Ishikawa (cell line): ENCODE measurements around the gene USHBP1.

Source experiments
- CEBPB ChIP-seq: IDR thresholded peaks from 2 replicates; pipeline ENCODE4 v1.6.1; 2012
- CREB1 ChIP-seq: IDR thresholded peaks from 2 replicates; pipeline ENCODE4 v1.6.1; 2012; ENCODE audit warnings: low read depth
- EGR1 ChIP-seq: IDR thresholded peaks from 2 replicates; pipeline ENCODE4 v1.6.1; 2012
- EP300 ChIP-seq: IDR thresholded peaks from 2 replicates; pipeline ENCODE4 v1.6.1; 2012; ENCODE audit warnings: borderline replicate concordance
- FOXM1 ChIP-seq: IDR thresholded peaks from 2 replicates; pipeline ENCODE4 v1.6.1; 2012; ENCODE audit warnings: low read depth, borderline replicate concordance
- MAX ChIP-seq: IDR thresholded peaks from 2 replicates; pipeline ENCODE4 v1.6.1; 2012
- NFIC ChIP-seq: IDR thresholded peaks from 2 replicates; pipeline ENCODE4 v1.6.1; 2012
- RAD21 ChIP-seq: IDR thresholded peaks from 2 replicates; pipeline ENCODE4 v1.6.1; 2012; ENCODE audit warnings: low read depth
- TAF1 ChIP-seq: IDR thresholded peaks from 2 replicates; pipeline ENCODE4 v1.6.1; 2012; ENCODE audit warnings: low read depth, mild to moderate bottlenecking
- TCF12 ChIP-seq: IDR thresholded peaks from 2 replicates; pipeline ENCODE4 v1.6.1; 2012; ENCODE audit warnings: low read depth
- TEAD4 ChIP-seq: IDR thresholded peaks from 2 replicates; pipeline ENCODE4 v1.6.1; 2012
- USF1 ChIP-seq: IDR thresholded peaks from 2 replicates; pipeline ENCODE4 v1.6.1; 2012
- YY1 ChIP-seq: IDR thresholded peaks from 2 replicates; pipeline ENCODE4 v1.6.1; 2012; ENCODE audit warnings: low read depth
- ZBTB7A ChIP-seq: IDR thresholded peaks from 2 replicates; pipeline ENCODE4 v1.6.1; 2012; ENCODE audit warnings: low read depth
- TF ChIP-seq, protein P1 (sequence below): IDR thresholded peaks from 2 replicates; pipeline ENCODE4 v1.6.1; 2012; ENCODE audit warnings: low read depth, mild to moderate bottlenecking

USHBP1 gene

DNA sequence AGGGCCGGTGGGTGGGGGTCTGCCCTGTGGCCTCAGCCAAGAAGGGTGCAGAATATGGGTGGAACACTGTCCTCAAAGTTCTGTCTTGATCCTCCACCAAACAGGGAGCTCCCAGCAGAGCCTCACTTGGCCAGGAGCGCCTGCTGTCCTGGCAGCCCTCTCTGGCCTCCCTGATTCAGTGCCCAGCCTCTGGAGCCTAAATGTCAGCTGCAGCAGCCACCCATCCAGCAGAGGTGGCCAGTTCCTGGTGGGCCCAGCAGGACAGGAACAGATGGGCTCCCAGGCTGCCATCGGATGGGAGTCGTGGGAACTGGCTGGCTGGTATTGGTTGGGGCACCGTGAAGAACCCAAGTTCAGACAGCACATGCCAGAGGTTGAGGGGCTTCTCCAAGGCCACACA is 51.2 kb downstream of the USHBP1 start:
- TF ChIP-seq ZBTB7A (no peak), NFIC (no peak), TEAD4 (no peak), EP300 (no peak), CREB1 (no peak), USF1 (no peak)

- TF ChIP-seq TAF1 (no peak), YY1 (no peak), RAD21 (no peak), FOXM1 (no peak)
Measured at GRCh38 chr19:17211547-17212446, 52.7 kb downstream of the USHBP1 start.

GRCh38 chr19:17210296-17210695 is 54.2 kb downstream of the USHBP1 start:
- no peak for TF ChIP-seq MAX
- no peak for TF ChIP-seq USF1
- no peak for TF ChIP-seq EGR1
- no peak for TF ChIP-seq RAD21
- no peak for TF ChIP-seq CEBPB
- no peak for TF ChIP-seq TAF1
- TF ChIP-seq EP300, result no peak
- TF ChIP-seq CREB1, result no peak
- TF ChIP-seq, protein P1, sequence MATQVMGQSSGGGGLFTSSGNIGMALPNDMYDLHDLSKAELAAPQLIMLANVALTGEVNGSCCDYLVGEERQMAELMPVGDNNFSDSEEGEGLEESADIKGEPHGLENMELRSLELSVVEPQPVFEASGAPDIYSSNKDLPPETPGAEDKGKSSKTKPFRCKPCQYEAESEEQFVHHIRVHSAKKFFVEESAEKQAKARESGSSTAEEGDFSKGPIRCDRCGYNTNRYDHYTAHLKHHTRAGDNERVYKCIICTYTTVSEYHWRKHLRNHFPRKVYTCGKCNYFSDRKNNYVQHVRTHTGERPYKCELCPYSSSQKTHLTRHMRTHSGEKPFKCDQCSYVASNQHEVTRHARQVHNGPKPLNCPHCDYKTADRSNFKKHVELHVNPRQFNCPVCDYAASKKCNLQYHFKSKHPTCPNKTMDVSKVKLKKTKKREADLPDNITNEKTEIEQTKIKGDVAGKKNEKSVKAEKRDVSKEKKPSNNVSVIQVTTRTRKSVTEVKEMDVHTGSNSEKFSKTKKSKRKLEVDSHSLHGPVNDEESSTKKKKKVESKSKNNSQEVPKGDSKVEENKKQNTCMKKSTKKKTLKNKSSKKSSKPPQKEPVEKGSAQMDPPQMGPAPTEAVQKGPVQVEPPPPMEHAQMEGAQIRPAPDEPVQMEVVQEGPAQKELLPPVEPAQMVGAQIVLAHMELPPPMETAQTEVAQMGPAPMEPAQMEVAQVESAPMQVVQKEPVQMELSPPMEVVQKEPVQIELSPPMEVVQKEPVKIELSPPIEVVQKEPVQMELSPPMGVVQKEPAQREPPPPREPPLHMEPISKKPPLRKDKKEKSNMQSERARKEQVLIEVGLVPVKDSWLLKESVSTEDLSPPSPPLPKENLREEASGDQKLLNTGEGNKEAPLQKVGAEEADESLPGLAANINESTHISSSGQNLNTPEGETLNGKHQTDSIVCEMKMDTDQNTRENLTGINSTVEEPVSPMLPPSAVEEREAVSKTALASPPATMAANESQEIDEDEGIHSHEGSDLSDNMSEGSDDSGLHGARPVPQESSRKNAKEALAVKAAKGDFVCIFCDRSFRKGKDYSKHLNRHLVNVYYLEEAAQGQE, result no peak
- no peak for TF ChIP-seq YY1
- TF ChIP-seq TCF12, result no peak
- TF ChIP-seq NFIC, result no peak
- no peak for TF ChIP-seq ZBTB7A
- no peak for TF ChIP-seq TEAD4
- no peak for TF ChIP-seq FOXM1

GRCh38 chr19:17209126-17210036 is 55.2 kb downstream of the USHBP1 start:
- TF ChIP-seq TEAD4, result no peak
- TF ChIP-seq CREB1, result no peak
- TF ChIP-seq, protein P1, result no peak
- no peak for TF ChIP-seq RAD21

DNA sequence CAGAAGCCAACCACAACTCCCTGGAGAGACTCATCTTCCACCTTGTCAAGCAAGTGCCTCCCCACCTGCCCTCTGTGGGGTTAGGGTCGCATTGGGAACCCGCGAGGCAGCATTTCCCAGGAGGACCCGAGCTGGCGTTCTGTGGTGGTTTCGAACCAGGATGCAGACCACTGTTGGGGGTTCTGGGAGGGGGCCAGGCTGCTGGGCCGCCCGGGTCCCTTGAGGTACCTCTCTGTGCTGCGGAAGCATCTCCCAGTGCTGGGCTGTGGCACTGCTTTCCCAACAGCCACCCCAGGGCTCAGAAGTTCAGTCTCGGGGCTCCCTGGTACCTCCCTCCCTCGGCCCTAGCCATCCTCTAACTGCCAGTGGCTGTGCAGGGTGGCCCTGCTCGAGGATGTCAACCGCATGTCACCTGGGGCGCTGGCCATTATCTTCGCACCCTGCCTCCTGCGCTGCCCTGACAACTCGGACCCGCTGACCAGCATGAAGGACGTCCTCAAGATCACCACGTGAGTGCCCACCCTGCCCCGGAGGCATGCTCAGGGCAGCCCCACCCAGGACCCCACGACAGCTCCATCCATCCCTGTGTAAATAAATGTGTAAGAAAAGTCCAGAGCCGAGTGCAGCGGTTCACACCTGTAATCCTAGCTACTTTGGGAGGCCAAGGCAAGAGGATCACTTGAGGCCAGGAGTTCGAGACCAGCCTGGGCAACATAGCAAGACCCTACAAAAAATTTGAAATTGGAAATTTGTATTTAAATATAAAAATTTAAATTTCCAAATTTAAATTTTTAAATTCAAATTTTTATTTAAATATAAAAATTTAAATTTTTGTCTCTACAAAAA is 57.6 kb downstream of the USHBP1 start:
- TF ChIP-seq RAD21, result no peak
- TF ChIP-seq, protein P1, result no peak
- TF ChIP-seq CEBPB, result no peak
- TF ChIP-seq ZBTB7A, result no peak
- TF ChIP-seq MAX, result no peak
- TF ChIP-seq EGR1, result no peak
- no peak for TF ChIP-seq EP300
- TF ChIP-seq YY1, result no peak
- TF ChIP-seq FOXM1, result no peak
- TF ChIP-seq NFIC, result no peak
- no peak for TF ChIP-seq USF1
- no peak for TF ChIP-seq TCF12
- TF ChIP-seq CREB1, result no peak
- no peak for TF ChIP-seq TEAD4
- TF ChIP-seq TAF1, result no peak
